ENCODE data around the gene LAMB3.

DNA sequence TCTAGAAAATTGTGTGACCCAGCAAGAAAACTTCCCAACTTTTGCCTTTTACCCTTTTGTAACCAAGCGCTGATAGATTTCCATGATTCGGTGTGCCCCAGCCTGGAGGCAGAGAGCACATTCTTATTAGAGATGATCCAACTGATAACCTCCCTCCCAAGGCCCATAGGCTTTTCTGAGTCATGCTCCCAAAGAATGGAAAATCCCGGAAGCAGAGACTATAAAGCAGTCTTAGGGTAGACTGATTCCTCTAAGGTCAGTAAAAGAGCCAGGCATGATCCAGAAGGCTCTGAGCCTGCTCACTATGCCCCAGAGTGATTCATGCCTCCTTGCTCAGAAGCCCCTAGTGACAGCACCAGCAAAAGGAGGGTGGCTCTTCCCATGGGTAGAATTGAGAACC lies 64.4 kb downstream of the LAMB3 start:
- TF ChIP-seq SPI1 (IDR thresholded peaks at IDR 0.05; ENCODE audit: low read depth, low read length) (no peak), POLR2A (IDR thresholded peaks at IDR 0.05; ENCODE audit: low read depth, low read length) (no peak), TAF1 (IDR thresholded peaks at IDR 0.05; ENCODE audit: low read depth, low read length) (no peak)
